Fibroblast of skin of left biceps (primary cell): ENCODE measurements around the gene HOXD10.

Experiments
- DNase-seq, 2 experiments: peaks; one replicate each; pipeline ENCODE4 v3.0.0-alpha.2; 2013; ENCODE audit warnings: low read depth in 2 of 2

Gene HOXD10

DNA sequence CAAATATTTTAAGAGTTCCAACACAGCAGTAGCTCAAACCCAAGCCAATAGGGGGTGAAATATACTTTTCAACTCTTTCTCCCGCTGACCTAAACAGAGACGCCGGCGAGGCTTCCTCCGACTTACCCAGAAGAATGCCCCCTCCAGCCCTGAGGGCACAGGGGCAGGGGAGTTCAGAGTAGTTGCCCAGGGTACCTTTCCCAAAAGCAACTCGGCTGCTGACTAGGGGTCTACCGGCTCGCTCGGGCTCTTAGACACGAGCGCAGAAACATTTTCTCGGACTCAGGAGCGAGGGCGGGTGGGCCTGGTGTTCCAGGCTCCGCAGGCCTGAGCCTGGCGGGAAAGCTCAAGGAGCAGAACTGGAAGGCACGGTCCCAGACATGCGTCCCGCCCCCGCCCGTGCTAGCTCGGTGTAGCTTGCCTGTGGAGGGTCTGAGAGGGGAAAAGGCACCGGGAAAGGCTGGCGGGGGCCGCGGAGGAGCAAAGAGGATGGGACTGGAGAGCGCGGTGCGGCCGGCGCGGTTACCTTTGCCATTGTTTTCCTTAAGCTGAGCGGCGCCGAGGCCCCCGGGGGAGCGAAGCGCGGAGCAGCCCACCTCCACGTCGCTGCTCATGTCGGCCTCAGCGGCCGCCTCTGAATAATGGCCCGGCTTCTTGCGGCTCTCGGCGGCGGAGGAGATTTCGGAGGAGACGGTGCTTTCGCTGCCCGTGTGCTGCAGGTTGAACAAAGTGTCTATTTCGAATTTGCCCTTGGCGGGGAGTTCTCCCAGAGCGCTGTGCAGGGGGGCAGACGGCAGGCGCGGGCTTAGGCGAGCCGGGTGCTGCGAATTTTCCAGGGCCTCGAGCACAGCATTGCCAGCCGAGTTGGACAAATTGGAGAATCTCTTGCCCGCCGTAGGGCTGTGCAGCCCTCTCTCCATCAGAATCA is 33.5 kb upstream of the HOXD10 start:
- DNase-seq = no peak

DNA sequence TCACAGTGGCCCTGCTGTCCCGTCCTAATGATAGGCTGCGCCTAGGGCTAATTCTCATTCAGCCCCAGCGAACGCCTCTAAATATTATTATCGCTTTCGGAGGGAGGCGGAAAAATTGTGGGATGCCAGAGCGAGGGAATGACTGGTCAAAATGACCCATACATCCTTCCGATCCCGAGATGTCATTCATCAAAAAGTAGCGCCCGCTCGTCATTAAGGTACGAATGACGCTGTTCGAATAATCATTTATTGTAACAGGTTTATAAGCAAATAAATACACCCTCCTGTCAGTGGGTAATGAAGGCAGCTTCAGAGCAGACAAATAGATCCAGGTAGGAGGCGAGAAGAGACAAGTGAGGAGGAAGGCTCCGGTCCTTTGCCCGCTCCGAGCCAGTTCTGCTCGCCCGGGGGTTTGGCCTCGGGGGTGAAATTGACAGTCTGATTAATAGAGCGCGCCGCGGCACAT is 32.7 kb upstream of the HOXD10 start, which contains the start of gene EVX2:
Gene EVX2, minus strand, starts transcription at position 167 of the 466 bp plus-strand sequence. CDS start 186 bp downstream, outside the sequence.
- DNase-seq = no peak

DNA sequence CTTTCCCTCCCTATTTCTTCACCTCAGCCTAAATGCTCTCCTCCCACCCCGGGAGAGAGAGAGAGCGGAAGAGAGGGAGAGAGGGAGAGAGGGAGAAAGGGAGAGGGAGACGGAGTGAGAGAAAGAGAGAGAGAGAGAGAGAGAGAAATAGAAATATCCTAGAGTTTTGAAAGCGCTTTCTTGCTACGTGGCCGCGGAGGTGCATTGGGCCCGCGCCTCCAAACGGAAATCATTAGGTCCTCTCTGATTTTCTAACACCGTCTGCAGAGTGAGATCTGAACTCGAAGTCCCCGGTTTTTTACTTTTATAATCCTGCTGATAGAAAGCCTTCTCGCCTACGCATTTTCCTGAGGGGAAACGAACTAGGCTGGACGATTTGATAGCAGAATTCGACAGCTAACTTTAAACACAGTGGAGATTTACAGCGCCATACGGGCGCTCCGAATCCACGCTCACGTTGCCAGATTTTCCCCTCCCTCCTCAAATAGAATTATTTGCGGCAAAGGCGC is 31.9 kb upstream of the HOXD10 start:
- no peak for DNase-seq

DNA sequence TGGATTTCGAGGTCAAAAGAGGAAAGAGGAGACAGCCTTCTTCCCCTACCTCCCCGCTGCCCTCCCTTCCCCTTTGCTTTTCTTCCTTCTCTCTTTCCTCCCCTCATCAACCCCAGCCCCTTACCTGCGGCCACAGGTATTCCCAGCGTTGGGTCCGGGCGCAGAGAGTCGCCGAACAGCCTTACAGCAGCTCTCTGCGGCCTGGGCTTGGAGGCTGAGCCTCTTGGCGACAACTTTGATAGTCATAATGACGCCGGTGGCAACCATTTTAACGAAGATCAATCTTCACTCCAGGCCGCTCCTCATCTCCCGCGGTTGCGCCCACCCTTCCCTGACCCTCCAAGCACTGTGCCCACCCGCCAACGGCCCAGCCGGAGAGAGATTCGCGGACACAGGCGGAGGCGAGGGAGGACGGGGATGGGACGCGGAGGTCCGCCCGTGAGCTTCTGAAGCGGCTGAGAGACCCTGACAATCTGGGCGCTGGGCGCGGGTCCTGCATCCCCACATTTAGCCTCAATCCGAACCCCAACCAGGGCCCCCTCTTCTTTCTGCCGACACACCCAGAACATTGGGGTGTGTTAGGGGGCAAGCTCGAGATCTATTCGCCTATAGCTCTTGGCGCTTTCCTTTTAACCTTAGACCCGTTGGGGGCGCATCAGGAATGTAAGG is 31.3 kb upstream of the HOXD10 start:
- DNase-seq = no peak

DNA sequence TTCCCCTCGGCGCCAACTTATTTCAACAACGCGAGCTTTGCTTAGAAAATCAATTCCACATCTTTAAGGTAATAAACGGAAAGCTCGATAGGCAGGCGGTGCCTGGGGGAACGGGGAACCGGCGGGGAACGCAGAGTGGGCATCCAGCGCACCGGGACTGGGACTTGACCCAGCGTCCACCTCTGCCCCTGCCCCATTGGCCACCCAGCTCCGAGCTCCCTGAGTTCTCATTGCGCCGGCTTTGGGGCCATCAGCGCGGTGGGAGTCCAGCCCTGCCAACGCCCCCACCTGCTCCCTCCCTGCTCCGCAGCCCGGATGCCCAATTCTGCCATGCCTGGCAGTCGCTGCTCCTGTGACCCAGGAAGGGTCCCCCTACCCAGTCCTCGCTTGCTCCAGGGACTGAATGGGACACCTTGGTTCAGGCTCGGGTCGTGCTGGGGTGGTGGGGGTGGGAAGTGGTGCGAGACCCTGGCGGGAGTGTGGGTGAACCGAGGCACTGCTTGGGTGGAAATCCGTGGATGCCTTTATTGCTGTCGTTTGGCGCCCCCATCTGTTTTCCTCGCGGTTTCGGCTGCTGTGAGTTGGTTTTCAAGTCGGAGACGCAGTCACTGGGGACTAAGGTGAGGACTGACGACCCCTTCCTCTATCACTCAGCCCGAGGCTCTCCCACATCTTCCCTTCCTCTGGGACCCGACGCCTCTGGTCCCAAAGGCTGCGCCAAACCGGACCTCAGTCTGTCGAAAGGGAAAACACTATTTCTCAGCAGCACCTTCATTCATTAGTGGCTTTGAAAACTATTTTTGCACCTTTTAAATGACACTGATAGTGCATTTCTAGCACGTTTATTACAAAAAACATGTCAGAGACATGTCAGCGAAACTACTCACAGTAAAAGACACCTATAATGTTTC is 30.5 kb upstream of the HOXD10 start:
- no peak for DNase-seq

DNA sequence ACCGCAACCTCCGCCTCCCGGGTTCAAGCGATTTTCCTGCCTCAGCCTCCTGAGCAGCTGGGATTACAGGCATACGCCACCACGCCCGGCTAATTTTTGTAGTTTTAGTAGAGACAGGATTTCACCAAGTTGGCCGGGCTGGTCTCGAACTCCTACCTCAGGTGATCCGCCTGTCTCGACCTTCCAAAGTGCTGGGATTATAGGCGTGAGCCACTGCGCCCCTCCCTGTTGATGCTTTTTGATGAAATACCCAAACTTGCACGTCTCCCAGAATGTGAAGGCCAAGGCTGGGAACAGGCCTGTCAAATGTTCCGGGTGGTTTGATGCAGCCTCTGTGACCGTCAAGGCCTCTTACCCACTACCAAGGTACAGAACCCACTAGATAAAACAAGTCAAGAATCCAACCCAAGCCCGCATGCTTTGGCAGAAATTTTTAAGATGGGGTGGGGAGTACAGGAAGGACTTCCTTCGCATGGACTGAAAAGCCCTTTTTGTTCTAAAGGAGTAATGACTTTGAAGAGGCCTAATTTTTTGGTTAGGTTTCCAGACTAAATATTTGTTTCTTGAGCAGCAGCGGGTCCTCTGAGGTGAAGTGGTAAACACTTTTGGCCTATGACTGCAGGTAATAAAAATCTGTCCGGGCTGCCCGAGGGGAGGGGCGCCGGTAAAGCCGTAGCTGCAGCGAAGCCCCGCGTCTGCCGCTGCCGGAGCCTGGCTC is 29.1 kb upstream of the HOXD10 start:
- DNase-seq = no peak

DNA sequence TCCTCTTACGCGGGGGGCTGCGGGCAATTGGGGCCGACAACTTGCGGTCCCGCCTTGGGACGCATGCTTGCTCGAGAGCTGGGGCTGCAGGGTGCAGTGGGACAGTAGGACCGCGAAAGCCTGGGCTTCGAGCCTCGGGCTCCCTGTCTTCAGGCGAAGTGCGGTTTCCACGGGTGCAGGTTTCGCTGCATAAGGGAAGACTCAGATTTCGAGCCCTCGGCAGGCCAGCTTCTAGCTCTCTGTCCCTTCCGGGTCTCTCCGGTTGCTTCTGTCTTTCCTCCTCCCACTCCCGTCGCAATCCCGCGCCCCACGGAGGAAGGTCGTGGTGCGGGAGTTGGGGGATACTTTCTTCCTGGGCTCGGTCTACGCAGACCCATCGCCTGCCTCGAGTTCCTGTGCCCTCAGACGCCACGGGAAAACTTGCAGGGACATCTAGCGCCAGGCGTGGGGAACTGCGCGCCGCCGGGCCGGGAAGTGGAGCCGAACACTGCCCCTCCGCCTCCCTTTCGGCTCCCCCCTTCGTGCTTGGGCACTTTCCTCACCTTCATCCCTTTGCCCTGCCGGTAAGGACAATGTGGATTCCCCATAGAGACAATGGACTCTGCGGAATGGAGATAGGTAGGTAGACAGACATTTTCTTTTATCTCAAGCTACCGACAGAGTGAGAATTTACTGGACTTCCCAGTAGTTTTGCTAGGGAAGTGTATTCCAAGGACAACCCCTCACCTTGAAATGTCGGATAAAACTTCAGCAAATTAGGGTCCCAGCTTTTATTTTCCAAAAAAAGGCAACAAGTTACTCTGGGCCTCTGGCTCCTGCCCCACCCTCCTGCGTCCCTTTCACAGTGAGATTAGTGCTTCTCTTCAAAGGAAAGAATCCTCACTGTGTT is 28.3 kb upstream of the HOXD10 start:
- no peak for DNase-seq

DNA sequence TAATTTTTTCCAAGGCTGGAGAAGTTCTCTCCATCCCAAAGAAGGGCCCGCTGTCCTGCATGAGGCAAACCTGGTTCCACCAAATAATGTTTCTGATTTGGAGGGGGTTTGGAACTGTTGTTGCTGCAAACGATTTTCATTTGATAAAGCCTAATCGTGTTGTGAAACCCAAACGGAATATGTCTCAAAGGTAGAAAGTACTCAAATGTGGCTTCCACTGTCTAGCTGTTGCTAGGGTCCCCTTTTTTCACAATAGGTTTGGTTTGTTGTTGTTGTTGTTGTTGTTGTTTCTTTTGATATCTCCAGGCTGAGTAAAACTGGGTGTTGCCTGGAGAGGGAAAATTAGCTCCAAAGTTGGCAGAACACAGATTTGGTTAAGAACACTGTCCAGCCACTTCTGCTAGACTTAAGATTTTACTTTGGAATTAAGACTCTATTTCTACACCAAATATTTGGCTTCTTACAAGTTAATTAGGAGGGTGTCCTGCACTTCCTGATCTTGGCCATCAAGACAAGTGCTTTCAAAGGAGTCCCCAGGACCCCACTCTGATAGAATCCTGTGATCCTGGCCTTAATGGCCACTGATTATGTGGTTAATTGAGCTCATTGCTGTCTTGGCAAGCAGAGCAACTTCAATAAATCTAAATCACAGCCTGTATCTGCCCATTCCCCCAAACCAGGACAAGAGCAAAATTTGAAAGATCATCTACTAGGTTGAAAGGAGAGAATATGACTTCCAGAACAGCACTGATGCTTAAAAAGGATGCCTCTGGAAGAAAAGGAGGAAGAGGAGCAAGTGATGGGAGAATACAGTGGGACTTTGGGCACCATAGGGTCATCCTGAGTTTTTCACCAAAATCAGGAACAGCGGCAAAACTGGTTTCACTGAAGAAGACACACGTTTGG is 27.4 kb upstream of the HOXD10 start:
- no peak for DNase-seq

DNA sequence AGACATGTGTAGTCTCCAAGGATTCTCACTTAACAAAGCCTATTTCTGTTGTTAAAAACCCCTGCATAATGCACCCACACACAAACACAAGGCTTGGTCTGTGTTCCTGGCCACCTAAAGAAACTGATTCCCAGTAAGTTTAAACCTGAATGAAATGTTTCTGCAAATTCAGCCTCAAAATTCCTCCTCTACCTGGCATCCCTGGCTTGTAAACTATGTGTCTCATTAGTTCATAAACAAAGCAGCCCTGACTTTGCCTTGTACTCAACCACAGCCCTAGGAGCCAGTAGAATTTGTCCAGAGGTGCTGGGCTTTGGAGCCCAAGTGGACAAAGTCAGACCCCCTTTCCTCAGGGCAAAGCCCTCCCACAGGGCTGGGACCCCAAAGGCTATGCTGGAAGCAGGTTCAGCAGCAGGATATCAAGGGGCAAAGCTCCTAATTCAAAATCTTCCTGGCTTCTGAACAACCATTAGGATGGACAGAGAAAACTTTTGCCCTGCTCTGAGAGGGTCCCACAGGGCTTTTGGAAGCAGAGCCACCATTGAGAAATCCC is 26.7 kb upstream of the HOXD10 start:
- DNase-seq = no peak

DNA sequence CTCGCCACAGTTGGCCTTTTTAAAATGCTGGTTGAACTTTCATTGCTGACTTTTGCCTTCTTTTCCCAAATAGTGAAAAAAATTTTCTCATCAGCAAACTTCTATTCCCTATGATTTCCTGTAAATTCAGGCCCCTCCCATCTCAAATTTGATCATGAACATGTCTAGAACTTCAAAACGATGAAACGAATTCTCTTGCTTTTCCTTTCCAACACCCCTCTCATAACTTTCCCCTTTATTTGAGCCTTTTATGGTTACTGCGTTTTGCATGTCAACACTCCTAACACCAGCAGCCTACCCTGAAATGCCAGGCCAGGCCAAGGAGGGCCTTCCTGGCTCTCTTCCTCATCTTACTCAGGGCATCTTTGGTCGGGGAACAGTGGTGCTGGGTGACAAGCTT is 25.7 kb upstream of the HOXD10 start:
- DNase-seq = no peak

DNA sequence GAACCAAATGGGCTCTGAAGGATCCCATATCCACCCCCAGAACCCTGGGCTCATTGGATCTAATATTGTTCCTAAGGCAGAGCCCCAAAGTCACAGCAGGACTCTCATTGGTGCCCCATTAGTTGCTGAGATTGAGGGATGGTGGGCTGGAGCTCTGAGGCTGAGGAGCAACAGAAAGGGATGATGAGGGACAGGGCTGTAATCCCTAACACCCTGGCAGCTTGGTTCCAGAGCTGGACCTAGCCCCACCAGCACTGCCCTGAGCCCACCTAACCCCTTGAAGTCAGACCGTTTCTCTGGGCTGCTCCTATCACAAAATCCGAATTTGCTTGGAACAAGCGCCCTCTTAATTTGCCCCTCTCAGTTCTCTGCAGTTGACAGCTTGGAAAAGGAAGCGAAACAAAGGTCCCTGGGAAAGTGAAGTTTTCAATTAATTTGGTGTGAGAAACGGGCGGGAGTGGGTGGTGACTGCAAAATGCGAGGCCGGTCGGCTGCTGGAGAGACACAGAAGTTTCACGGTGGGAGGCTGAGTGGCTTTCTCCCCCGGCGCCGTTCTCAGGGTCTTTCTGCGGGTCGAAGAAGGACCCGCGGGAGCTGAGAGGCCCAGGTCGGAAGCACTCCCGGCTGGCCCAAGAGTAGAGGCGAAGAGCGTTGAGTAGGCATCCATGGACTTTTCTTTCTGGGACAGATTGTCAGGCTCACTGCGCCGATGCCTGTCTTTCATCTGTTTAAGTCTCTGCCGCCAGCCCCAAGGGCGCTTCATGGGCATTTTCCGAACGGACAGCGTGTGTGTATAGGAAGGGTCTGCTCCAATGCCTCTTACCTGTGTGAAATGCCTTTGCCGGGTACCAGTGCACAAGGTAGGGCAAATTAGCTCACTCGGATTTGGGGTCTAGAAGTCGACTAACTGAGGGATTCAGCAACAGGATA is 25.0 kb upstream of the HOXD10 start:
- no peak for DNase-seq

DNA sequence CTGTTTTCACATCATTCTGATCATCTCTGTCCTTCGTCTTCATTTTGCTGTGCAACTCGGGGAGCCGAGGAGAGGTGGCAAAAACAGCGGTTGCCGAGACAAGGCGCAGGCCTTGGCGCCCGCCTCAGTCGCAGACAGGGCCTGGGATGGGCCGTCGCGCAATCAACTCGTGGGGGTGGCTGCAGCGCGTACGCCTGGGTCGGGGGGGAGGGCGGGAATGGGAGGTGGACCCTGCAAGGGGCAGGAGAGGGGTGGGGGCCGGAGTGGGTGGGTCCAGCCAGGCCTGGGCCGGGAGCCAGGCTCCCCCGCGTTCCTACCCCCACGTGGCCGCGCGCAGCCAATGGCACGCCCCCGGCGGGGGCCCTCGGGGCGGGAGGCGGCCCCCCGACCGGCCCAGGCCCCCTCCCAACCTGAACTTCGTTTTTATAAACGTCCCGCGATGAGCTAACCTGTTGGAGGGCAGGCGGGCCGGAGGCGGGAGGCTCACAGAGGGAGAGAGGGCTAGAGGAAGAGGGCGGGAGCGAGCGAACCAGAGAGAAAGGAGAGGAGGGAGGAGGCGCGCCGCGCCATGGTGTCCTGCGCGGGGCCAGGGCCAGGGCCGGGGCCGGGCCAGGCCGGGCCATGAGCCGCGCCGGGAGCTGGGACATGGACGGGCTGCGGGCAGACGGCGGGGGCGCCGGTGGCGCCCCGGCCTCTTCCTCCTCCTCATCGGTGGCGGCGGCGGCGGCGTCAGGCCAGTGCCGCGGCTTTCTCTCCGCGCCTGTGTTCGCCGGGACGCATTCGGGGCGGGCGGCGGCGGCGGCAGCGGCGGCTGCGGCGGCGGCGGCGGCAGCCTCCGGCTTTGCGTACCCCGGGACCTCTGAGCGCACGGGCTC is 24.1 kb upstream of the HOXD10 start, which contains the start of gene HOXD13:
Gene HOXD13, plus strand, starts transcription at position 452 of the 875 bp plus-strand sequence. Its CDS starts 170 bp downstream, at position 622.
- no peak for DNase-seq

DNA sequence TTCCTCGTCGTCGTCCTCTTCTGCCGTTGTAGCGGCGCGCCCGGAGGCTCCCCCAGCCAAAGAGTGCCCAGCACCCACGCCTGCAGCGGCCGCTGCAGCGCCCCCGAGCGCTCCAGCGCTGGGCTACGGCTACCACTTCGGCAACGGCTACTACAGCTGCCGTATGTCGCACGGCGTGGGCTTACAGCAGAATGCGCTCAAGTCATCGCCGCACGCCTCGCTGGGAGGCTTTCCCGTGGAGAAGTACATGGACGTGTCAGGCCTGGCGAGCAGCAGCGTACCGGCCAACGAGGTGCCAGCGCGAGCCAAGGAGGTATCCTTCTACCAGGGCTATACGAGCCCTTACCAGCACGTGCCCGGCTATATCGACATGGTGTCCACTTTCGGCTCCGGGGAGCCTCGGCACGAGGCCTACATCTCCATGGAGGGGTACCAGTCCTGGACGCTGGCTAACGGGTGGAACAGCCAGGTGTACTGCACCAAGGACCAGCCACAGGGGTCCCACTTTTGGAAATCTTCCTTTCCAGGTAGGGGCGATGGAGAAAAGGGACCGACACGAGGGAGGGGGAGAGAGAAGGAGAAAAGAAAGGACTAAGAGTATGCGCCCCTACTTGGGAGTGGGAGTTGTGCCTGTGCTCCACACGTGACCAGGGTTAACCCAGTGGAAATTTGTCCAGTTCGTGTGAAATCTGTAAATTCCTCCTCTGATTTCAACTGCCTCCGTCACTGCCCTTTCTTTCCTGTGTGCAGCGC is 23.3 kb upstream of the HOXD10 start:
- DNase-seq = no peak

DNA sequence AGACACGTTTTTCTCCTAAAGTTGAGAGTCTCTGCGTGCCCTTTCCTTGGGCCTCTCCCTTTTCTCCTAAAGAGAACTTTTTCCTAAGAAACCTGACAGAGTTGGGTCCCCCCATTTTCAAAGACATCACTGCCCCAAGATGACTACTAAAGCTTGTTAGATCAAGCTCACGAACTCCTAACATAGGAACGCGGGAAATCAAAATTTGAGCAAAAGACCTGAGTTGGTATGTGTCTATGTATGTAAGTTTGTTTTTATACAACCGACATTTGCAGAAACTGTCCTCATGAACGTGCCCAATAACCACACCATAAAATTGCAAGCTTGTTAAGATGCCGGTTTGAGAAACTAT is 22.7 kb upstream of the HOXD10 start:
- no peak for DNase-seq

DNA sequence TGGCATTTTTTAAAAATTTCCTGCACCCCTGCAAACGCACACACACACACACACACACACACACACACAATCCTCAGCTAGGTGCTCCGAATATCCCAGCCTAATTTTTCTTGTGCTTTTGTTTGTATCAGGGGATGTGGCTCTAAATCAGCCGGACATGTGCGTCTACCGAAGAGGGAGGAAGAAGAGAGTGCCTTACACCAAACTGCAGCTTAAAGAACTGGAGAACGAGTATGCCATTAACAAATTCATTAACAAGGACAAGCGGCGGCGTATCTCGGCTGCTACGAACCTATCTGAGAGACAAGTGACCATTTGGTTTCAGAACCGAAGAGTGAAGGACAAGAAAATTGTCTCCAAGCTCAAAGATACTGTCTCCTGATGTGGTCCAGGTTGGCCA is 22.2 kb upstream of the HOXD10 start:
- no peak for DNase-seq

DNA sequence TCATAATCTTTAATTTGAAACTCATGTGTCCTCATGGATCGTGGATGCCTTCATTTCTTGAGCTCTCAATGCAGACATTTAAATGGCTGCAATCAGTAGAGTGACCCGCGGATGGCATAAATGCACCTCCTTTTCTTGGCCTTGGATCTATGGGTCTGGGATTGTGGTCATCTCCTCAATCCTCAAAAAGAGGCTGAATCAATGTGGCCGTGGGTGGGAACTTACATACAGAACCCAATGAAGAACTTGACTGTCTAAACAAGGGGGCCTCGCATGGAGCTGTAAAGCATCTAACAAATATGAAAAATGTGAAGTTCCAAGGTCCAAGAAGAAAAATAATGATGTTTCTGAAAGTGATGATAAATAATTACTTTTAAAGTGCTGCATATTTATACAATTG is 21.2 kb upstream of the HOXD10 start:
- no peak for DNase-seq
